NCI-H345 (cell line): ENCODE measurements around the gene GLT8D2.

Experiments used
- DNase-seq: peaks from one replicate; lab custom pipeline; 2025; lab: John Stamatoyannopoulos, UW

Gene GLT8D2

GRCh38 chr12:104049903-104050356 is at the start of gene GLT8D2:
Gene GLT8D2, minus strand, starts transcription at chr12:104050187. Its CDS starts 30,539 bp downstream, at chr12:104019648.
- no peak for DNase-seq

GRCh38 chr12:104097954-104098353 is 48.0 kb upstream of the GLT8D2 start:
- no peak for DNase-seq

- DNase-seq: no peak
Measured at GRCh38 chr12:104095289-104095688, 45.3 kb upstream of the GLT8D2 start.

GRCh38 chr12:104094284-104094683 is 44.3 kb upstream of the GLT8D2 start:
- DNase-seq: no peak

- DNase-seq: no peak
Measured at GRCh38 chr12:104091136-104091535, 41.1 kb upstream of the GLT8D2 start.

GRCh38 chr12:104090685-104091084 is 40.7 kb upstream of the GLT8D2 start:
- DNase-seq: no peak

GRCh38 chr12:104083769-104084475 is 33.9 kb upstream of the GLT8D2 start:
- no peak for DNase-seq

- DNase-seq: no peak
Measured at GRCh38 chr12:104080764-104081163, 30.8 kb upstream of the GLT8D2 start.

GRCh38 chr12:104079024-104079423 is 29.0 kb upstream of the GLT8D2 start:
- no peak for DNase-seq

- DNase-seq: no peak
Measured at GRCh38 chr12:104073699-104074098, 23.7 kb upstream of the GLT8D2 start.

GRCh38 chr12:104072099-104072498 is 22.1 kb upstream of the GLT8D2 start:
- DNase-seq: no peak

GRCh38 chr12:104064842-104065427 is 14.9 kb upstream of the GLT8D2 start:
- no peak for DNase-seq

GRCh38 chr12:104064031-104064841 is 14.2 kb upstream of the GLT8D2 start, which contains the start of gene HCFC2:
Gene HCFC2, plus strand, starts transcription at chr12:104064531. Its CDS starts 30 bp downstream, at chr12:104064561.
- DNase-seq: peak; percentile 92

GRCh38 chr12:104063712-104064030 is 13.7 kb upstream of the GLT8D2 start:
- no peak for DNase-seq

GRCh38 chr12:104060791-104061190 is 10.8 kb upstream of the GLT8D2 start:
- no peak for DNase-seq

- DNase-seq: no peak
Measured at GRCh38 chr12:104059963-104060362, 10.0 kb upstream of the GLT8D2 start.

GRCh38 chr12:104058802-104059201 is 8.8 kb upstream of the GLT8D2 start:
- DNase-seq: no peak

GRCh38 chr12:104057771-104058197 is 7.8 kb upstream of the GLT8D2 start:
- DNase-seq: peak; percentile 14

- no peak for DNase-seq
Measured at GRCh38 chr12:104056419-104056972, 6.5 kb upstream of the GLT8D2 start.

GRCh38 chr12:104055686-104056388 is 5.8 kb upstream of the GLT8D2 start:
- DNase-seq: no peak

- DNase-seq: no peak
Measured at GRCh38 chr12:104054681-104055346, 4.8 kb upstream of the GLT8D2 start.
